Nasal cavity respiratory epithelium epithelial cell of viscerocranial mucosa (primary cell): ENCODE results near the gene DENND1B. TPM values are rescaled to one million over a fixed set of nuclear protein-coding genes. Genes with fewer than 3 reads are reported as not detected.

ENCODE experiments used
- total RNA-seq: library from RNA; depleted of rRNA; stranded (reverse); fragments of >200 nt; gene quantifications from 2 replicates; pipeline ENCODE4 v1.2.3, GENCODE V29; 2014

The DENND1B gene
- total RNA-seq: 19.6 and 19.8 TPM in 2 replicates

GRCh38 chr1:197775282-197776262 lies at the start of gene DENND1B:
DENND1B (minus strand) TSS chr1:197775480; CDS start chr1:197775155, 325 bp downstream.

Other genes with a start within 250 kb of the DENND1B start
- gene C1orf53, start 127.2 kb upstream of the DENND1B start, total RNA-seq: 1.4 and 1.8 TPM in 2 replicates
- not detected in 2 replicates for gene LHX9, start 141.9 kb upstream of the DENND1B start, total RNA-seq